Epithelial cell of proximal tubule (primary cell): Measurements from ENCODE around the gene SETD9. TPM values are rescaled to one million over a fixed set of nuclear protein-coding genes. Genes with fewer than 3 reads are reported as not detected.

Source experiments
- DNase-seq: peaks from one replicate; pipeline ENCODE4 v3.0.0-alpha.2; 2011; ENCODE audit warnings: low read depth
- H3K4me3 ChIP-seq: 2 replicates; pipeline ENCODE4 v1.5.1; 2011; ENCODE audit warnings: low read depth, mild to moderate bottlenecking, low read length
- CTCF ChIP-seq: conservative IDR thresholded peaks from 2 replicates; pipeline ENCODE4 v1.5.1; 2012; ENCODE audit warnings: low read depth, mild to moderate bottlenecking, low read length
- total RNA-seq: library from RNA; depleted of rRNA; stranded (reverse); fragments of >200 nt; gene quantifications from 2 replicates; pipeline ENCODE4 v1.2.3, GENCODE V29; 2015

SETD9 gene
- total RNA-seq, 1 donor from 2014 or later = 8.8 TPM

- DNase-seq = no peak
- no peak for TF ChIP-seq CTCF
- no peak overlapping the region for H3K4me3 ChIP-seq
These were observed 27.8 kb upstream of the SETD9 start for GRCh38 chr5:56881571-56881970.

GRCh38 chr5:56893251-56893951, 16.0 kb upstream of the SETD9 start:
- no peak overlapping the region for H3K4me3 ChIP-seq
- DNase-seq = no peak
- no peak for TF ChIP-seq CTCF

- TF ChIP-seq CTCF = no peak
- H3K4me3 ChIP-seq = no peak overlapping the region
- no peak for DNase-seq
These were observed 12.6 kb upstream of the SETD9 start for GRCh38 chr5:56896763-56897162.

- no peak overlapping the region for H3K4me3 ChIP-seq
- DNase-seq = no peak
- no peak for TF ChIP-seq CTCF
These were observed 11.2 kb upstream of the SETD9 start for GRCh38 chr5:56898213-56898612.

GRCh38 chr5:56900395-56900794, 9.0 kb upstream of the SETD9 start:
- no peak overlapping the region for H3K4me3 ChIP-seq
- no peak for DNase-seq
- TF ChIP-seq CTCF = no peak

- no peak overlapping the region for H3K4me3 ChIP-seq
- DNase-seq = no peak
- peak; percentile 70 for TF ChIP-seq CTCF
These were observed 8.4 kb upstream of the SETD9 start for GRCh38 chr5:56900858-56901578.

GRCh38 chr5:56908942-56909293, 478 bp upstream of the SETD9 start:
- TF ChIP-seq CTCF = no peak
- H3K4me3 ChIP-seq = peak overlapping the region; percentile 69
- DNase-seq = no peak
